Endothelial cell of umbilical vein (primary cell): ENCODE results near the gene APEH.

Source experiments
- CTCF ChIP-seq, 2 donors: IDR thresholded peaks; 1 replicate in 1 of 2; 2 replicates in 1 of 2; pipeline ENCODE4 v1.5.1; 2011; ENCODE audit warnings: low read length in 2 of 2, mild to moderate bottlenecking in 2 of 2, moderate library complexity in 2 of 2, control low read depth in 1 of 2, inconsistent platforms in 1 of 2, low read depth in 1 of 2; ENCODE audit not compliant: insufficient read depth in 1 of 2; ENCODE audit errors: extremely low read depth in 1 of 2
- EZH2 ChIP-seq: IDR thresholded peaks from 2 replicates; pipeline ENCODE4 v1.6.1; 2012; ENCODE audit warnings: borderline replicate concordance, low read depth, mild to moderate bottlenecking, moderate library complexity, low read length, inconsistent platforms; ENCODE audit not compliant: severe bottlenecking
- MAX ChIP-seq: IDR thresholded peaks from 2 replicates; pipeline ENCODE4 v1.6.1; 2011; ENCODE audit not compliant: insufficient read depth, insufficient read length

GRCh38 chr3:49666592-49666991 is 7.6 kb upstream of the APEH start:
- no peak for TF ChIP-seq CTCF (IDR thresholded peaks at IDR 0.05; ENCODE audit: extremely low read depth in 1 of 2, insufficient read depth in 1 of 2, low read depth in 1 of 2, low read length in 2 of 2)
- no peak for TF ChIP-seq MAX
- no peak for TF ChIP-seq EZH2
